Keratinocyte (primary cell): Measurements from ENCODE around the gene MAL.

Experiments used
- CTCF ChIP-seq, 3 experiments: IDR thresholded peaks in 1 of 3; conservative IDR thresholded peaks in 1 of 3; optimal IDR thresholded peaks in 1 of 3; 2 replicates in 2 of 3; 3 replicates in 1 of 3; pipeline versions ENCODE3 to v1.5.1; 2011; ENCODE audit warnings: low read length in 3 of 3, mild to moderate bottlenecking in 3 of 3, moderate library complexity in 2 of 3, control low read depth in 1 of 3, inconsistent platforms in 1 of 3; ENCODE audit not compliant: insufficient read depth in 2 of 3; ENCODE audit errors: extremely low read depth in 1 of 3
- EZH2 ChIP-seq: IDR thresholded peaks from one replicate; pipeline ENCODE4 v1.6.1; 2012; ENCODE audit warnings: inconsistent platforms, mild to moderate bottlenecking, low read length, moderate library complexity

- TF ChIP-seq CTCF (optimal IDR thresholded peaks at IDR 0.05 in 1 of 3, IDR thresholded peaks at IDR 0.05 in 1 of 3, conservative IDR thresholded peaks at IDR 0.05 in 1 of 3; ENCODE audit: extremely low read depth in 1 of 3, insufficient read depth in 2 of 3, low read length in 3 of 3) (no peak), EZH2 (no peak)
These were observed 17.2 kb upstream of the MAL start for GRCh38 chr2:95008306-95008705.
